Activated naive CD8-positive, alpha-beta T cell treated with anti-CD3 and anti-CD28 coated beads, Interleukin-2, amount 10 ng/mL, durations not matched to agents 7 days and 5 days (primary cell): ENCODE results near the gene PCDHA13. TPM values are rescaled to one million over a fixed set of nuclear protein-coding genes. Genes with fewer than 3 reads are reported as not detected.
"Not testable (repeated sequence)": the region's sequence is repeated elsewhere in the genome, so short reads cannot be mapped to it uniquely, and the experiment has no call there.

Experiments
- ATAC-seq: fragments of 150-1000 bp; cut with Tn5 transposase; one replicate; pipeline ENCODE4 v1.10.0; 2021; ENCODE audit warnings: low read depth, moderate library complexity
- POLR2A ChIA-PET: fragments of 350-600 bp; sonication (Branson Sonifier 250); formaldehyde crosslinking; loops from one replicate; lab custom pipeline; 2021; ENCODE audit warnings: antibody characterized with exemption; lab: Charles Lee
- DNase-seq: peaks from one replicate; pipeline ENCODE4 v3.0.0; 2021
- H3K27ac Mint-ChIP-seq: one replicate; pipeline ENCODE4 v1.8.0; 2022; ENCODE audit warnings: mild to moderate bottlenecking, mixed read lengths
- H3K27me3 Mint-ChIP-seq: one replicate; pipeline ENCODE4 v1.8.0; 2022; ENCODE audit warnings: mild to moderate bottlenecking, moderate library complexity, mixed read lengths
- H3K36me3 Mint-ChIP-seq: one replicate; pipeline ENCODE4 v1.8.0; 2021; ENCODE audit warnings: mild to moderate bottlenecking, mixed read lengths
- H3K4me1 Mint-ChIP-seq: one replicate; pipeline ENCODE4 v1.8.0; 2021; ENCODE audit warnings: mixed read lengths
- H3K4me3 Mint-ChIP-seq: one replicate; pipeline ENCODE4 v1.8.0; 2022; ENCODE audit warnings: mild to moderate bottlenecking, moderate library complexity, mixed read lengths
- H3K9me3 Mint-ChIP-seq: one replicate; pipeline ENCODE4 v1.8.0; 2021; ENCODE audit warnings: mixed read lengths
- total RNA-seq, 2 experiments: library from RNA; stranded (reverse); gene quantifications; one replicate each; pipeline ENCODE4 v1.2.3, GENCODE V29; 2021

Gene PCDHA13
- total RNA-seq, result not detected

DNA sequence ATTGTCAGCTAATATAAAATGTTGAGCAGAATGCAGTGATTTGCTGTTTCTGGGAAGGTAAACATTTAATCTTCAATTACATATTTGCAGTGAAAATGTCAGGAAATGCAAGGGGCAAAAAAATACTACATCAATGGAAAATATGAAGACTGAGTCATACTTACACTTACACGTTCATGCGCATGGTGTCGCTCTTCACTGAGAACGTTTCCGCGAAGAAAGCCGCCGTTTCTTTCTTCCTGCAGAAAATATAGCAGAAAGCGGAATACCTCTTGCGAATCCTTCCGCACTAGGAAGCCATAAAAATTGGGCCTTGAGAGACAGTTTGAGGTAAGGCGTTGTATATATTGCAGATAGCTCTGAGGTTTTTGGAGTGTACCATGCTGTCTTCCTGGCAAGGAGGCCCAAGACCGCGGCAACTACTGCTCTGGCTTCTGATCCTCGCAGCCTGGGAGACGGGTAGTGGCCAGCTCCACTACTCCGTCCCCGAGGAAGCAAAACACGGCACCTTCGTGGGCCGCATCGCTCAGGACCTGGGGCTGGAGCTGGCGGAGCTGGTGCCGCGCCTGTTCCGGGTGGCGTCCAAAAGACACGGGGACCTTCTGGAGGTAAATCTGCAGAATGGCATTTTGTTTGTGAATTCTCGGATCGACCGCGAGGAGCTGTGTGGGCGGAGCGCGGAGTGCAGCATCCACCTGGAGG is at the start of gene PCDHA13:
PCDHA13 (plus strand) TSS at position 236 of the 702 bp plus-strand sequence; CDS start at position 381, 145 bp downstream.
- H3K36me3 Mint-ChIP-seq, result no peaks in the 10 kb centered on the region
- peaks cover 2% of the 10 kb centered on the region for H3K4me1 Mint-ChIP-seq
- peaks cover 2% of the 10 kb centered on the region for H3K27me3 Mint-ChIP-seq
- no peak within 1 kb of the TSS for H3K4me3 Mint-ChIP-seq
- DNase-seq (no peak), ATAC-seq (no peak)
- POLR2A ChIA-PET, result no interaction called here
- peak within 1 kb of the TSS; percentile 43 for H3K27ac Mint-ChIP-seq
- peaks cover 14% of the 10 kb centered on the region for H3K9me3 Mint-ChIP-seq

DNA sequence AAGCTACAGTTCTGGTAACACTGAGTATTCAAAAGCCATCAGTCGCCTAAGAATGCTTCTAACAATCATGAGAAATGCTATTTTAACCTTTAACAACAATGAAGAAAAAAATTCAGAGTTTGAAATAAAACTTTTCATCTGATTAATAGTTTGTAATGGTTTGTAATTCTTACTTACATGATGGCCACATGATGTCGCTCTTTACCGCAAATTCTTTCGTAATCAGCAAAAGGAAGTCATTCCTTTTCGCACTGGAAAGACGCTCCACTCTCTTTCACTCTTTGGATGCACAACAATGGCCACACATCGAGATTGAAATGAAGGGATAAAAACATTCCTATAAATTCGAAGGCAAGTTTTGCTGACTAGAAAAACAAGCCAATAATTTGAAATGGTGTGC is 47.9 kb upstream of the PCDHA13 start, which contains the start of gene PCDHA7:
PCDHA7 (plus strand) TSS at position 277 of the 400 bp plus-strand sequence; CDS start at position 392, 115 bp downstream.
- no peak within 1 kb of the TSS for H3K4me3 Mint-ChIP-seq
- ATAC-seq, result no peak
- H3K27ac Mint-ChIP-seq, result no peak within 1 kb of the TSS
- peaks cover 7% of the 10 kb centered on the region for H3K27me3 Mint-ChIP-seq
- POLR2A ChIA-PET, result no interaction called here
- DNase-seq, result no peak
- no peaks in the 10 kb centered on the region for H3K36me3 Mint-ChIP-seq
- H3K9me3 Mint-ChIP-seq, result peaks cover 12% of the 10 kb centered on the region
- H3K4me1 Mint-ChIP-seq, result no peaks in the 10 kb centered on the region

DNA sequence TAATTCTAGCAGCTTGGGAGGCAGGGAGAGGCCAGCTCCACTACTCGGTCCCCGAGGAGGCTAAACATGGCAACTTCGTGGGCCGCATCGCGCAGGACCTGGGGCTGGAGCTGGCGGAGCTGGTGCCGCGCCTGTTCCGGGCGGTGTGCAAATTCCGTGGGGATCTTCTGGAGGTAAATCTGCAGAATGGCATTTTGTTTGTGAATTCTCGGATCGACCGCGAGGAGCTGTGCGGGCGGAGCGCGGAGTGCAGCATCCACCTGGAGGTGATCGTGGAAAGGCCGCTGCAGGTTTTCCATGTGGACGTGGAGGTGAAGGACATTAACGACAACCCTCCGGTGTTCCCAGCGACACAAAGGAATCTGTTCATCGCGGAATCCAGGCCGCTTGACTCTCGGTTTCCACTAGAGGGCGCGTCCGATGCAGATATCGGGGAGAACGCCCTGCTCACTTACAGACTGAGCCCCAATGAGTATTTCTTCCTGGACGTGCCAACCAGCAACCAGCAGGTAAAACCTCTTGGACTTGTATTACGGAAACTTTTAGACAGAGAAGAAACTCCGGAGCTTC is 47.4 kb upstream of the PCDHA13 start:
- H3K9me3 Mint-ChIP-seq, result peaks cover 12% of the 10 kb centered on the region
- H3K4me3 Mint-ChIP-seq, result not testable (repeated sequence)

DNA sequence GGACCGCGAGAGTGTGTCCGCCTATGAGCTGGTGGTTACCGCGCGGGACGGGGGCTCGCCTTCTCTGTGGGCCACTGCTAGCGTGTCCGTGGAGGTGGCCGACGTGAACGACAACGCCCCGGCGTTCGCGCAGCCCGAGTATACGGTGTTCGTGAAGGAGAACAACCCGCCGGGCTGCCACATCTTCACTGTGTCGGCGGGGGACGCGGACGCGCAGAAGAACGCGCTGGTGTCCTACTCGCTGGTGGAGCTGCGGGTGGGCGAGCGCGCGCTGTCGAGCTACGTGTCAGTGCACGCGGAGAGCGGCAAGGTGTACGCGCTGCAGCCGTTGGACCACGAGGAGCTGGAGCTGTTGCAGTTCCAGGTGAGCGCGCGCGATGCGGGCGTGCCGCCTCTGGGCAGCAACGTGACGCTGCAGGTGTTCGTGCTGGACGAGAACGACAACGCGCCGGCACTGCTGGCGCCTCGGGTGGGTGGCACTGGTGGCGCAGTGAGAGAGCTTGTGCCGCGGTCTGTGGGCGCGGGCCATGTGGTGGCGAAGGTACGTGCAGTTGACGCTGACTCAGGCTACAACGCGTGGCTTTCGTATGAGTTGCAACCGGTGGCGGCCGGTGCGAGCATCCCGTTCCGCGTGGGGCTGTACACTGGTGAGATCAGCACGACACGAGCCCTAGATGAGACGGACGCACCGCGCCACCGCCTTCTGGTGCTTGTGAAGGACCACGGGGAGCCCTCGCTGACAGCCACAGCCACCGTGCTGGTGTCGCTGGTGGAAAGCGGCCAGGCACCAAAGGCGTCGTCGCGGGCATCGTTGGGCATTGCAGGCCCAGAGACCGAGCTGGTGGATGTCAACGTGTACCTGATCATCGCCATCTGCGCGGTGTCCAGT is 46.1 kb upstream of the PCDHA13 start:
- Mint-ChIP-seq H3K9me3 (peaks cover 16% of the 10 kb centered on the region), H3K27ac (no peak overlapping the region), H3K36me3 (no peaks in the 10 kb centered on the region), H3K4me3 (no peak overlapping the region), H3K4me1 (no peaks in the 10 kb centered on the region), H3K27me3 (peaks cover 7% of the 10 kb centered on the region)
- DNase-seq (peak; percentile 27), ATAC-seq (no peak)
- POLR2A ChIA-PET, result no interaction called here

More for the DNA sequence above, 47.4 kb upstream of the PCDHA13 start:
- H3K27ac Mint-ChIP-seq, H3K4me1 Mint-ChIP-seq, DNase-seq, ATAC-seq, H3K36me3 Mint-ChIP-seq, H3K27me3 Mint-ChIP-seq, POLR2A ChIA-PET: not testable (repeated sequence)

- H3K27ac Mint-ChIP-seq, result peak within 1 kb of the TSS; percentile 25
- ATAC-seq (no peak), DNase-seq (no peak)
- H3K4me3 Mint-ChIP-seq, result no peak within 1 kb of the TSS
- POLR2A ChIA-PET, result no interaction called here
- peaks cover 10% of the 10 kb centered on the region for H3K9me3 Mint-ChIP-seq
- H3K4me1 Mint-ChIP-seq, result no peaks in the 10 kb centered on the region
- no peaks in the 10 kb centered on the region for H3K36me3 Mint-ChIP-seq
- no peaks in the 10 kb centered on the region for H3K27me3 Mint-ChIP-seq
Measured at GRCh38 chr5:140840978-140841962, 40.7 kb upstream of the PCDHA13 start, which contains the start of gene PCDHA8. Gene PCDHA8, plus strand, starts transcription at chr5:140841187. Its CDS starts 135 bp downstream, at chr5:140841322.

GRCh38 chr5:140842798-140843733 is 38.9 kb upstream of the PCDHA13 start:
- Mint-ChIP-seq H3K4me3 (no peak overlapping the region), H3K4me1 (no peaks in the 10 kb centered on the region), H3K27ac (no peak overlapping the region), H3K36me3 (no peaks in the 10 kb centered on the region), H3K27me3 (peaks cover 4% of the 10 kb centered on the region), H3K9me3 (peaks cover 15% of the 10 kb centered on the region)
- POLR2A ChIA-PET, result no interaction called here
- DNase-seq (no peak), ATAC-seq (no peak)

- H3K4me1 Mint-ChIP-seq, H3K9me3 Mint-ChIP-seq, ATAC-seq: not testable (repeated sequence)
Measured at GRCh38 chr5:140848139-140849102, 33.5 kb upstream of the PCDHA13 start, which contains the start of gene PCDHA9. Gene PCDHA9, plus strand, starts transcription at chr5:140848382. Its CDS starts 114 bp downstream, at chr5:140848496.

DNA sequence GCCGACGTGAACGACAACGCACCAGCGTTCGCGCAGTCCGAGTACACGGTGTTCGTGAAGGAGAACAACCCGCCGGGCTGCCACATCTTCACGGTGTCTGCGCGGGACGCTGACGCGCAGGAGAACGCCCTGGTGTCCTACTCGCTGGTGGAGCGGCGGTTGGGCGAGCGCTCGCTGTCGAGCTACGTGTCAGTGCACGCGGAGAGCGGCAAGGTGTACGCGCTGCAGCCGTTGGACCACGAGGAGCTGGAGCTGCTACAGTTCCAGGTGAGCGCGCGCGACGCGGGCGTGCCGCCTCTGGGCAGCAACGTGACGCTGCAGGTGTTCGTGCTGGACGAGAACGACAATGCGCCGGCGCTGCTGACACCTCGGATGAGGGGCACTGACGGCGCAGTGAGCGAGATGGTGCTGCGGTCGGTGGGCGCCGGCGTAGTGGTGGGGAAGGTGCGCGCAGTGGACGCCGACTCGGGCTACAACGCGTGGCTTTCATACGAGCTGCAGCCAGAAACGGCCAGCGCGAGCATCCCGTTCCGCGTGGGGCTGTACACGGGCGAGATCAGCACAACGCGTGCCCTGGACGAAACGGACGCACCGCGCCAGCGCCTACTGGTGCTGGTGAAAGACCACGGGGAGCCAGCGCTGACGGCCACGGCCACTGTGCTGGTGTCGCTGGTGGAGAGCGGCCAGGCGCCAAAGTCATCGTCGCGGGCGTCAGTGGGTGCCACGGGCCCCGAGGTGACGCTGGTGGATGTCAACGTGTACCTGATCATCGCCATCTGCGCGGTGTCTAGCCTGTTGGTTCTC is 31.9 kb upstream of the PCDHA13 start:
- H3K27me3 Mint-ChIP-seq, DNase-seq, H3K36me3 Mint-ChIP-seq, H3K9me3 Mint-ChIP-seq, H3K27ac Mint-ChIP-seq, POLR2A ChIA-PET, ATAC-seq, H3K4me1 Mint-ChIP-seq, H3K4me3 Mint-ChIP-seq: not testable (repeated sequence)

More at GRCh38 chr5:140848139-140849102, 33.5 kb upstream of the PCDHA13 start, which contains the start of gene PCDHA9:
- POLR2A ChIA-PET, H3K27ac Mint-ChIP-seq, DNase-seq, H3K27me3 Mint-ChIP-seq, H3K4me3 Mint-ChIP-seq, H3K36me3 Mint-ChIP-seq: not testable (repeated sequence)

DNA sequence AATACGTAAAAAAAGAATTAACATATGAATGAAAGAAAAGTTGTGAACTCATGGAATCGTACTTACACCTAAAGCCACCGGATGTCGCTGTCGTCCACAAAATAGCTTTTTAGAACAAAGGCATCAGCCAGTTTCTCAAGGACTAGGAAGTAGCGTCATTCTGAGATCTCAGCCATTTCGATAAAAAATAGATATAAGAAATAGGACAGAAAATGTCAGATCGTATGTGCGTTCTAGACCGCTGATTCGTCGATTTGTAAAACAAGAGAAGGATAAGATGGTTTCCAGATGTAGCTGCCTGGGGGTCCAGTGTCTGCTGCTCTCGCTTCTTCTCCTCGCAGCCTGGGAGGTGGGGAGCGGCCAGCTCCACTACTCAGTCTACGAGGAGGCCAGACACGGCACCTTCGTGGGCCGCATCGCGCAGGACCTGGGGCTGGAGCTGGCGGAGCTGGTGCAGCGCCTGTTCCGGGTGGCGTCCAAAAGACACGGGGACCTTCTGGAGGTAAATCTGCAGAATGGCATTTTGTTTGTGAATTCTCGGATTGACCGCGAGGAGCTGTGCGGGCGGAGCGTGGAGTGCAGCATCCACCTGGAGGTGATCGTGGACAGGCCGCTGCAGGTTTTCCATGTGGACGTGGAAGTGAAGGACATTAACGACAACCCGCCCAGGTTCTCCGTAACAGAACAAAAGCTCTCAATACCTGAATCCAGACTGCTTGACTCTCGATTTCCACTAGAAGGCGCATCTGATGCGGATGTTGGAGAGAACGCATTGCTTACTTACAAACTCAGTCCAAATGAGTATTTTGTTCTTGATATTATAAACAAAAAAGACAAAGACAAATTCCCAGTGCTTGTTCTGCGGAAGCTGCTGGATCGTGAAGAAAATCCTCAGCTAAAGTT is 25.9 kb upstream of the PCDHA13 start, which contains the start of gene PCDHA10:
PCDHA10 (plus strand) TSS at position 126 of the 903 bp plus-strand sequence; CDS start at position 278, 152 bp downstream.
- POLR2A ChIA-PET, result no interaction called here
- Mint-ChIP-seq H3K36me3 (no peaks in the 10 kb centered on the region), H3K4me1 (no peaks in the 10 kb centered on the region)

More for the DNA sequence above, 25.9 kb upstream of the PCDHA13 start, which contains the start of gene PCDHA10:
- no peak for ATAC-seq
- H3K4me3 Mint-ChIP-seq, result no peak within 1 kb of the TSS
- H3K27ac Mint-ChIP-seq, result no peak within 1 kb of the TSS
- H3K9me3 Mint-ChIP-seq, result peaks cover 10% of the 10 kb centered on the region
- DNase-seq, result no peak
- H3K27me3 Mint-ChIP-seq, result no peaks in the 10 kb centered on the region
